Activated CD8-positive, alpha-beta memory T cell treated with anti-CD3 and anti-CD28 coated beads, Interleukin-2, amount 50 U/mL, for 48 hours (primary cell): ENCODE measurements around the gene PTH1R.

Source experiments
- DNase-seq: peaks from one replicate; pipeline ENCODE4 v3.0.0-alpha.2; 2020

The PTH1R gene

DNA sequence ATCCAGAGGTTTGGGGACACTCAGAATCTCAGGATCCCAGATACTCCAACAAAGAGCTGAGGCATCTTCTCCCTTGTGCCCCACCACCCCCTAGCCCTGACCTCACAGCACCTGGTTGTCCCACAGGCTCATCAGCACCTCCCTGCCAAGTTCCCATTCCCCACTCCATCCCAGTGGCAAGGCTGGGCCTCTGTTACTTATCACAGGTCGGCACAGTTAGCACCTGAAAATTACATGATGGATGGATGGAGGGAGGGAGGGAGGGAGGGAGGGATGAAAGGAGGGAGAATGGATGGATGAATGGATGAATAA lies 27.1 kb upstream of the PTH1R start:
- no peak for DNase-seq

DNA sequence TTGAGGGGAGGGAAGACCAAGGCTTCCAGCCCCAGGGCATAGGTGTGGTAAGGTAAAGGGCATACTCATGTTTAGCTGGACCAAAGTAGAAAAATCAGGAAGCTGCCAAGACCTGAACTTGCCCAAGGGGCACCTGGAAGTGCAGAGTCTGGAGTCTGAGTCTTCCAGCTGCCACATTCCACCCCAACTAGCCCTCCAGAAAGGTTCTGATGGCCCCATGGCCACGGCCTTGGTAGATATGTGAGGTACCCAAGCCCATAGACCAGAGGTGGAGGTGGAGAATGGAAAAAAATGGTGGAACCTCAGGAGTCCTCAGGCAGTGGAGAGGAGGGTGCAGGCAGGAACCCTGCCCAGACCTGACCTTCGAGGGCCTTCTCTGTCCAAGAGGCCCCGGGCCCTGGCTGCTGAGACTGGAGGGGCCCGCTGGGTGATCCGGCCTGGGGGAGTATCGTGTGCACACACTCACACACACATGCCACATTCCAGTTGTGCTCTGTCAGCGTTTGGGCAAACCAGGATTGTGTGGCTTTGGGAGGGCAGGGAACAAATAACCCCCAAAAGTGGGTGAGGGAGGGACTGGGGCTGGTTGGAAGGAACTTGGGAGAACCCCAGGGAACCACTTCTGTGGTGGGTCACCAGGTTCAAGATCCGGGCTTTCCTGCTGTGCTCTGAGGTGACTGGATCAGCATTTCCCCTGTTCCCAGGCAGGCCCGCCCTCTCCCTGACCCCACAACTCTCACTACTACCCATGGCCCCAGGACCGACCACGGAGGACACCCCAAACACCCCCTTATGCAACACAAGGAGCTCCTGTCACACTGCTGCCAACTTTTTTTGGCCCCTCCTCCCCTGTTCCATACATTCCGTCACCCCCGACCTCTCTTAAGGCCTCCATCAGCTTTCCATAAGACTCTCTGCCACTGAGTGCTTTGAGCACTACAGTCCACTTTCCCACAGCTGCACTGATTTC lies 25.9 kb upstream of the PTH1R start:
- peak; percentile 42 for DNase-seq

DNA sequence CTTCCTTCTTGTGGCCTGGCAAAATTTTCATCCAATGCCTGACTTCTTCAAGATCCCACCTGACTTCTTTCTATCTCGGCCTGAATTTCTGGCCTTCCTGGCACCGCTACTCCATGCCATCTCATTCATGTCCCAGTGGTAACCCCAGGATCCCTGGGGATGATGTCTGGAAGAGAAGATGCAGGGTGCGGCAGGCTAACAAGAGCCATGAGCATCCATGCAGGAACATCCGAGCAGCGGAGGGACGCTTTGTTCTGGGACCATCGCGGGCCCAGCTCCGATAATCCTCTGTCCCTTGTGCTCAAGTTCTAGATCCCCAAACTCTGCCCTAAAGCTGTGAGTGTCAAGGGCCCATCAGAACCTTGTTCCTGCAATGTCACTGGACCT lies 25.2 kb upstream of the PTH1R start:
- no peak for DNase-seq

DNA sequence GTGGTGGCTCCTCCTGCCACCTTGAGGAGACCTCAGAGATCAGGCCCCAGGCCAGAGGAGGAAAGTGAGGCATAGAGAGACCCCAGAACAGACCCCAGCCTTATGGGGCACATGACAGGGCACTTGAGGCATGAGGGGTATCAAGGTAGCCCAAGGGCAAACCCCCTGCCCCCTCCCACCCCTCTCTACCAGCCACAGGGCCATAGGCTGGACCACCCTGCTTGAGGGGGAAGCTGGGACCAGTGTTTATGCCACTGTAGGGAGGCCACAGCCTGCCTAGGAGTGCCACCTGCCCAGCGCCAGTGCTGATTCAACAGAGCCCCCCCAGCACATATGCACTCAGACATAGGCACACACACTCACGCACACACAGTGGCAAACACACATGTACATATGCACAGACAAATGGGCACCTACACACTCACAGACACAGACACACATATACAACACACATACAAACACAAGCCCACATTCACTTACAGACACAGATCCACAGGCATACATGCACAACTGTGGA lies 24.6 kb upstream of the PTH1R start:
- DNase-seq: no peak

DNA sequence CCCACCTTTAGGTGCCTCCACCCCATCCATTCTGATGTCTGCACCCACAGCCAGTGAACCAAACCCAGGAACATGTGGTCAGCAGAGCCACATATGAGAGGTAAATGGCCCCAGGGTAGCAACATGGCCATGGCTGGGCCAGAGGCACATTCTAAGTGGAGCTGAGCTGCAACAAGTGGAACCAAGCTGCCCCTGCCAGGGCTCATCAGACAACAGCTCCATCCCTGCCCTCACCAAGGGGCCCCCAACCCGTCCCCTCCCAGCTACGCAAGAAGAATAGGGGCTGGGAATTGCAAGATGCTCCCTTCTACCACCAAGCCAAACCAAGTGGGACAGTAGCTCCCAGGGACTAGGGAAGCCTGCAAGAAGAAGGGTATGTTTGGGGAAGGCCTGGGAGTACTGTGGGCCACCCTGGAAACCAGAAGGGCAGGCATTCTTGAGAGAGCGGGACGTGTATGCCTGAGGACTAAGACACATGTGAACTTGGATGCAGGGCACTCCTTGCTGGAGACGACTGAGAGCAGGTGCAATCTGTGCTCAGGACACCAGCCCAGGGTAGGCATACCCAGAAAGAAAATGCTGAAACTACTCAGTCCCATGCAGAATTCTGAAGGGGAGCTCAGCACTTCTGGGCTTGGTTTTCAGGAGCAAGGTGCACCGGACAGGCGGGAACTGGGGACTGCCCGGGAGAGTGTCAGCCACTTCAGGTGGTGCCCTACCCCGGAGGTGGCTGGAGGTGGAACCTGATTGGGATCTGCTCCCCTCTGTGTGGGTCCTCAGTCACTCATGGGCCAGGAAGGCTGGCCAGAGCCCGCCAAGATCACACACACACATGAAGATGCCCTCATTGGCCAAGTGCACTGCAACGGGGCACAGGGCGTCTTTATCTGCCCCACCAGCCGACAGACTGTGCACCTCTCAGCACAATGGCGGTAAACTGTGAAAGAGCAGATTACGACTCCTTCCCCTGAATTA lies 23.8 kb upstream of the PTH1R start:
- no peak for DNase-seq

DNA sequence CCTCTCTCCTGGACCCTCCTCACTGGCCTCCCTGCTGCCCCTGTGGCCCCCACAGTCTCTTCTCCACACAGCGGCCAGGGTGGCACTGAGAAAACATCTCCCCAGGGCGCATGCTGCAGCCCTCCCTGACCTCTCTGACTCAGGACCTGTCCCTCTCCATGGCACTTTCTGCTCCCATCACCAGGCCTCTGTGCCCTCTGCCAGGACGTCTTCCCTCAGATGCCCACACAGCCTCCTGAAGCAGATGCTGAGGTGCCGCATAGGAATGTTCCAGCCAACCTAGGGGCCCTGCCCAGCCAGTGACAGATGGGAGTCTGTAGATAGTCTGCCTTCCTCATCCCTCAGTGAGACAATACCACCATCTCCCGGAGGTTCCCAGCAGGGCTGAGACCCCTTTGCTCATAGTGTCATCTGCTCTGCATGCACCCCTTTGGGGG lies 22.9 kb upstream of the PTH1R start:
- no peak for DNase-seq

DNA sequence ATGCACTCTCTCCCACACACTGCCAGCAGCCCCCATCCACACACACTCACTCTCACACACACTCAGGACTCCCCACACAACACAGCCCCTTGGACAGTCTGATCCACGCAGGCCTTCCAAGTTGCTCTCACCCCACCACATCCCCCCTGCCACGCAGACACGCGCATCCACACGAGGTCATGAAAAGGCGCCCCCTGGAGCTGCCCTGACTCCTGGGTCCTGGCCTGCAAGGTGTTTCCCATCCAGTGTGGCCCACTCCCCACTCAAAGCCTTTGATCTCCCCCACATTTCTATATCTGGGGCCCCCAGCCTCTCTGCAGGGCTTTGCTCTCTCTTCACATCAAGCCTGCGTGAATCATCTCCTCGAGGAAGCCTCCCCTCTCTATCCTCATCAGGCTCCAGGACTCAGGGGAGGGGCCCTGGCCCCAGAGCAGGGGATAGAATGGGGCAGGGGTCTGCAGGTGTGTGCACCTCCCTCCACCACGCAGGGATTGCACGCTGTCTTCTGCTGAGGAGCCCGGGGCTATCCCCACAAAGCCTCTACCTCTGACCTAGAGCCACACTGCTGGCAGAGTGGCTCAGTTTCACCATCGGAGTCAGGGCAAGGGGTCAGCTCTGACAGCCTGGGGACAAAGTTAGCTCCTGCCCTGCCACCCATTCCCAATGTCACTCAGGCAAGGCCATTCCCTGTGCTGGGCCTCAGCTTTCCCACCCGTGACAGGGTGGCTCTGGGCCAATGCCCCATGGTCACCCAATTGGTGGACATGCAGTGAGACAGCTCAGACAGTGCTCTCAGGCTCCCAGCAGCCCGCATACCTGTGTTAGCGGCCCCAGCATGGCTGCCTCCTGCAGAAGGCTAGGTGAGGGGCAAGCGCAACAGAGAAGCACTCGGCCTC lies 20.7 kb upstream of the PTH1R start:
- no peak for DNase-seq

DNA sequence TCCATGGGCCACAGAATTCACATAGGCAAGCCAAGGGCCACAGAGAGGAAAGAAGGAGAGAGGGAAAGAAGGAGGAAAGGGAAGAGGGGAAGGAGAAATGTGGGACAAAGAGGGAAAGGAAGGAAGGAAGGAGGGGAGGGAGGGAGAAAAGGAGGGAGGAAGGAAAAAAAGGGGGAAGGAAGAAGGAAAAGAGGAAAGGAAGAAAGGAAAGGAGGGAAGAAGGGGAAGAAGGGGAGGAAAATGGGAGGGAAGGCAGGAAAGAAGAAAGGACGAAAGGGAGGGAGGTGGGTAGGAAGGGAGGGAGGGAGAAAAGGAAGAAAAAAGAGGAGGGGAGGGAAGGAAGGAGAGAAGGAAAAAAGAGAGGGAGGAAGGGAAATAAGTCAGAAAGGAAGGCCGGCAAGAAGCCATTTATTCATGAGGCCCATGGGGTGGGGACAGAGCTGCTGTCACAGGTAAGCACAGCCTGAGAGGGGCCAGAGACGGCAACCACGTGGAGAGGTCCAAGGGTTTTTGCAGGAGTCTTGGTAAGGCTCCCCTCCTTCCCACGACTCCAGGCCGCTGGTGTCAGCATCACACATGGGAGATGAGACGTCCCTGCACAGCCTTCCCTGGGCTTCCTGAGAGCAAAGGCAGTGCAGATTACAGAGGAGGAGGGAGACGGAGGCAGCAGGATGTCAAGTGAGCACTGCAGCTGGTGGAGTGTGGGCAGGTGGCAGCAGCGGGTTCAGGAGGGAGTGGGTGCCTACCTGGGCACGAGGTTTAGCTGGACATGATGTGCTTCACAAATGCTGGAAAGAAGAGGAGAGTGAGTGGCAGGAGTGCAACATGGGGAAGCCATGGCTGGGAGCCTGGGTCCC lies 19.8 kb upstream of the PTH1R start:
- DNase-seq: no peak

DNA sequence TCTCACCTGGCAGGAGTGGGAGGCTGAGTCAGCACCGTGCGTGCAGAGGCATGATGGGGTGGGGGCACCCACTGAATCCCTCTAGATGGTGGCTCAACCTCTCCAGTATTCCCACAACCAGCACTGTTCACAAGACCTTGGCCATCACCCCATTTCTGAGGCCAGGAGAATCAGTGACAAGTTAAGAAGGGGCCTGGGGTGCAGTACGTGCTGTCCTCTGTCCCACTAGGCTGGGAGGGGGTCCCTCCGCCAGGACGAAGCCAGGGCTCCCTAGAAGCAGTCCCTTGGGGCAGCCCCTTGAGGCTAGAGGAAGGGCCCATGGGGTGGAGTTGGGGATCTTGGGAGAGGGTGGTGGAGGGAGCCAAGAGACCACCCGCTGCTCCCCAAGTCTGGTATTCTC lies 19.1 kb upstream of the PTH1R start:
- no peak for DNase-seq

DNA sequence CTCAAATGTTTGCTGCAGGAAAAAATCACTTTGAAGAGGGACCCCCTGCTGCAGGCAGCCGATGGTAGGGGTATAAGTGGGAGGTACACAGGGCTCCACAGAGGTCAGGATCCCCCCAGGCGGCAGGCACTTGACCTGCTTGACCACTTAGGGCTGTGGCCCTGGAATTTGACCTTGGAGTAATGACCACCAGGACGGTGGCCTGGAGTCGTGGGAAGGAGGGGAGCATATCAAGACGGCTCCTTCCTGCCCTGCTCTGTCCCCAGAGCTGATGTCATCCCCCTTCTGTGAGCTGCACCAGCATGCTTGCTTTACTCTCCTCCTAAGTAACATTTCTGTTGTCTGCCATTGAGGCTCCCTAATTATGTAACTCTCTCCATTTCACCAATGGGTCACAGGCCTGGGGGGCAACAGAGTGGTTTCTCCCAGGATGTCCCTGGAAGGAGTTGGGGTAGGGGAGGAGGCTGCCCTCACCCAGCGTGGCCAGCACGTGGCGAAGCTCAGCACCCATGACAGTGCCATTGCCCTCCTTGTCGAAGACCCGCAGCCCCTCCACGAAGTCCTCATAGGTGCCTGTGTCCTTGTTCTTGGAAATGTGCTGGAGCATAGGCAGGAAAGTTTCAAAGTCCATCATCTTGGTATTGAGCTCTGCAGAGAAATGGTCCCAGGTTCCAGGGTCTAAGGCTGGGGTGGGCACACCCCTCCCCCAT lies 18.4 kb upstream of the PTH1R start:
- DNase-seq: no peak

DNA sequence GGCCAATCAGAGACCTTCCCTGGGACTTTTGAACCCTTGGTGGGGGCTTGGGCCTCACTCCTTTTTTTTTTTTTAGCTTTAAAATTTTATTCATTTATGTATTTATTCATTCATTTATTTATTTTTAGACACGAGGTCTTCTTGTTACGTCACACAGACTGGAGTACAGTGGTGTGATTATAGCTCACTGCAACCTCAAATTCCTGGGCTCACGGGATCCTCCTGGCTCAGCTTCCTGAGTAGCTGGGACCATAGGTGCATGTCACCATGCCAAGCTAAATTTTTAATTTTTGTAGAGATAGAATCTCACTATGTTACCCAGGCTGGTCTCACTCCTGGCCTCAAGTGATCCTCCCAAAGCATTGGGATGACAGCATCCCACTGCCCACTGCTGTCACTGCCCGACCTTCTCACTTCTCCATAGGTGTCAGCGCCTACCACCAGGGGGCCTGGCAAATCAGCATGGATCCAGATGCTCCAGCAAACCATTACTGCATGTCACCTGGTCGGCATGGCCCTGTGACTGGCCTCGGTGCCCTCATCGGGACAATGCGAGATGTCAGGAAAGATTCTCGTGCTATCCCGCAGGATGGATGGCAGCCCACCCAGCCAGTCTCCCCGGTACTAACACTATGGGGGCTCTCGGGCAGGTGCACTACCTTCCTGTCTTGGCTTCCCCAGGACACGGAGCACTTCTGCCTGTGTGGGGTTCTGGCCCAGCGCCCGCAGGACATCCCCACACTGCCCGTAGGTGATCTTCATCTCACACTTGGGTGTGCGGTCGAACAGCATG lies 17.3 kb upstream of the PTH1R start:
- no peak for DNase-seq

DNA sequence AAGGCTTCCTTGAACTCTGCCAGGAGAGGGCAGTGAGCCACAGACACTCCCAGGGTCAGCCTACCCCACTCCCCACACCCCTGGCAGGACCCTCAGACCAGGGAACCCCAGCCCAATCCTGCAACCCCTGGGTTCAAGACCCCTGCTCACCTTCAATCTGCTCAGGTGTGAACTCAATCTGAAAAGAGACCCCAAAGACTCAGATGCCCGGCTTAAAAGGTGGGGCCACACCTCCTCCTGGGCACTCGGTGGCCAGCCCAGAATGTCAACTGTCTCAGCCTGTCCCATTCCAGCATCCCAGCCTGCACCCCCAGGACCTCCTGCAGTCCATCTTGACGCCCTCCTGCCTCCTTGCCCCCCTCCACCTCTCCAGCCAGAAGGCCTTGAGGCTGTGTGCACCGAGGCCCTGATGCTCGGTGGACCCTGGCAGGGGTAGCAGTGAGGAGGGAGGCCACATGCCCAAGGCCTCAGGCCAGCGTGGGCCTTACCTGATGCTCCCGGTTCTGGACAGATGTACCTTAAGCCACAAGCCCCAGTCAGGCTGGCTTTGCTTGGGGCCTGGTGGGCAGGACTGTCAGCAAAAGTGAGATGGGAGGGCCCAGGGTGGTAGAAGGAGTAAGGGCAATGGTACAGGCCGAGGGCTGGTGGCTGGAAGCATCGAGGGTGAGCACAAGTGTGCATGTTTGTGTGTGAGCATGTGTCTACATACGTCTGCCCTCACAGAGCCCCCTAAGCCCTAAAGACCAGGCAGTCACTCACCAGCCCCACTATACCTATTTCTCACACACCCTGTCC lies 16.5 kb upstream of the PTH1R start:
- no peak for DNase-seq

DNA sequence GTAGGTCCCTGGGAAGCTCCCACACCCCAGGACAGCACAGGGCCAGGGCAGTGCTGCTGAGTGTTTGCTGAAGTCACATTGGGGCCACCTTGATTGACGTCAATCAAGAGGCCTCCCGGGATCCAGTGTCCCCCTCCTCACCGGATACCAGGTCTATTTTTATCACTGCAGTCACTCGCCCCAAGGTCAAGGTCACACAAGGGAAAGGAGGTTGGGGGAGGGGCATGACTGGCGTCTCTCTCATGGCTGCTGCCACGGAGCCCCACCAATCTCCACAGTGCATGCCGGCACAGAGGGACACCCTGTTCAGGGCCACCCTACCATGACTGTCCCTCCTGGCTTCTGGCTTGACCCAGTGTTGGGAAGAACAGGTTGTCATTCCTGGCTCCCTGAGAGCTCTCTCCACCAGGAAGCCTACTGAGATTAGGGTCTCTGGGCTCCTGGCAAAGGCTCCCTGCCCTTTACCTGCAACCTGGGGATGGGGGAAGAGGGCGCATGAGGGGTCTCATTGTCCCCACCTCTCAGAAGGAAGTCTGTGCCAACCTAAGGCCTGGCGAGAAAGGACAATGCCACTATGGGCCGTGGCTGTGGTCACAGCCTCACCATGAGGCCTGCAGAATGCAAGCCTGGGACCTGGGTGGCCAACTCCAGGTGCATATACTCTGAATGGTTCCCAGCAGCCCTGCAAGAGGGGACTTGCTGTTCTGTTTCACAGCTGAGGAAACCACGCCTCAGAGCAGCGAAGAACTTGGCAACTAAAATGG lies 15.7 kb upstream of the PTH1R start:
- no peak for DNase-seq

DNA sequence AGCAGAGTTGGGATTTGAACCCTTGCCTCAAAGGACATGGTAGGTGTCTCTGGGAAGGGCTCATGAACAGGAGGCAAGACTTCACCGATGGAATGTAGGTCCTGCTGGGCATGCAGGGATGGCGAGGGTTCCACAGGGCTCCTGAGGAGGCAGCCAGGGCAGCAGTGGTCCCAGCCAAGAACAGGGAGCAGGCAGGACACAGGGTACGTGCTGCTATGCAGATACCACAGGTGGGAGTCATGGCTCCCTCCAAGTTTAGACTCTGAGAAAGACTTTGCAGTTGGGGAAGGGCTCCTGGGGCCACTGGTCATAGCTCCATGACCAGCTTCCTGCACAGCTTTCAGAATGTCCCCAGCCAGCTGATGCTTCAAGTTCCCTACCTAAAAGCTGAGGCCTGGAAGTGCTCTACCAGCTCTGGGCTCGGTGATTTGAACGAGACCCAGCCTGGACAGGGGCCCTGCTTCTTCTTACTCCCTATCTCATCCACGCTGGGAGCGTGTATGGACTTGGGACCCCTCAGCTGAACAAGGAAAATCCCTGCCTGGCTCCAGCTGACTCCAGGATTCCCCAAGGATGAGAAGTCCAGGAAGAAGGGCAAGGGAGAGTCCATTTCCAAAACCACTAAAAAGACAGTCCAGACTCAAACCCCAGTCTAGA lies 15.0 kb upstream of the PTH1R start:
- DNase-seq: no peak

DNA sequence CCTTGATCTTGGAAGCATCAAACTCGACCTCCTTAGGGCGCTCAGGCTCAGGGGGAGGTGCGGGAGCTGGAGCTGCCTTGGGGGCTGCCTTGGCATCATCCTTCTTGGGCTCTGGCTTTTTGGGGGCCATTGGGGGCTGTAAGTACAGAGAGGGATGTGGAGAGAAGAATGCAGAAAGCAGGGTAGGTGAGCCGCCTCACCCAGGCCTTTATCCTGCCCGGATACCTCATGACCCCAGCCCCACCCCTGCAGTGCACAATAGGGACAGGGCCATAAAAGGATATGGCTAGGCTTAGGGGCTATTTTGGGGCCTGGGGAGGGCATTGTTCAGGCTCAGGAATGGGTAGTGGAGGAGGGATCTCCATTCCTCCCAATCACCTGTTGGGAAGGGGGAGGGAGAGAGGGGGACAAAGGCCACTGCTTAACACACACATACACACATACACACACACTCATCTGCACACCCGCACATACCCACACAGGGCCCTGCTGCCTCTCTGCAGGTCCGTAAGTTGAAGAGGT lies 14.2 kb upstream of the PTH1R start, which contains the start of gene MYL3:
TSS of gene MYL3 (minus strand) at position 184 of the 522 bp plus-strand sequence. CDS start at position 130, 54 bp downstream.
- no peak for DNase-seq

DNA sequence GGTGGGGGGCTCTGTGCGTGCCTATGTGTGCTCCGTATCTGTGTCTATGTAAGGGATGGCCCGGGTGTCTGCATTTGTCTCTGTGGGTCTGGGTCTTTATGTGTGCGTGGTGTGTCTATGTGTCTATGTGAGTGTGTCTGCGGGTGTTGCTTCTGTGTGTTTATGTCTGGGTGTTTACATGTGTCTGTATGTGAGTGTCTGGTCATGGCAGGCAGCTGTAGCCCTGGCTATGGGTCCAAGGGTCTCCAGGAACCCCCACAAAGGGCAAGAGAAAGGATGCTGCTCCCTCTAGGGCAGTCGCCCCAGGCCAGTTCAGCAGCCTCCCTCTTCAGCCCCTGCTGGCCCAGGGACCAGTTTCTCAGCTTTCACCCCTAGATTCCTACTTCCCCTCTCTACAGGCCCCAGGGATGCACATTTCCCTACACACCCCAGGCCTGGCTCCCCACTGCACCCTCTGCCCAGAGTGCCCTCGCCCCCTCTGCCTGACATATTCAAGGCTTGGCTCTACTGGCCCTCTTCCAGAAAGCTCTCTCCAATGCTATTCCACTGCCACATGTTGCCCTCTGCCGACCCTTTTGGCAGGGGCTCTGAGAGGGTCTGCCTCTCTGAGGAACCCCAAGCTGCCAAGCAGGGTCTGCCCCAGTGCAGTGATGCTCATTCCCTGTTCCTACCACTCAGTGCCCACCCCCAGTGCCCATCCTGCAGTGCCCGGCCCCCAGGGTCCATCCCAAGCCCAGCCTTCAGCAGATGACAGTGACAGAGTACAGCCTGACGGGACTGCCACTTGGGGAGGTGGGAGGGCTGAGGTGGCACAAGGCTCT lies 13.2 kb upstream of the PTH1R start:
- no peak for DNase-seq
